DMS 273 treated with DMSO at 0.1 percent for 48 hours (cell line): ENCODE measurements around the gene ADI1.

Experiments used
- DNase-seq: peaks from one replicate; lab custom pipeline; 2025; lab: John Stamatoyannopoulos, UW

ADI1 gene

GRCh38 chr2:3519255-3520205 lies at the start of gene ADI1:
Gene ADI1 (minus strand): TSS chr2:3519531. CDS start chr2:3519487, 44 bp downstream.
- peak; percentile 36 for DNase-seq

GRCh38 chr2:3566806-3567205 lies 47.5 kb upstream of the ADI1 start:
- no peak for DNase-seq

- no peak for DNase-seq
These were observed 45.8 kb upstream of the ADI1 start for GRCh38 chr2:3565117-3565516.

GRCh38 chr2:3563521-3563976 lies 44.2 kb upstream of the ADI1 start:
- DNase-seq: no peak

GRCh38 chr2:3558205-3559014 lies 39.1 kb upstream of the ADI1 start, which contains the start of gene RNASEH1:
Gene RNASEH1 (minus strand): TSS chr2:3558333. CDS start chr2:3558260, 73 bp downstream.
- peak; percentile 97 for DNase-seq

- no peak for DNase-seq
These were observed 38.4 kb upstream of the ADI1 start for GRCh38 chr2:3557639-3558204.

GRCh38 chr2:3553946-3554345 lies 34.6 kb upstream of the ADI1 start:
- DNase-seq: no peak

GRCh38 chr2:3547915-3548314 lies 28.6 kb upstream of the ADI1 start:
- DNase-seq: no peak

GRCh38 chr2:3545788-3546478 lies 26.6 kb upstream of the ADI1 start:
- DNase-seq: no peak

GRCh38 chr2:3543023-3543683 lies 23.8 kb upstream of the ADI1 start:
- no peak for DNase-seq

- no peak for DNase-seq
These were observed 22.8 kb upstream of the ADI1 start for GRCh38 chr2:3542107-3542506.

GRCh38 chr2:3539836-3540235 lies 20.5 kb upstream of the ADI1 start:
- DNase-seq: no peak

GRCh38 chr2:3536682-3537632 lies 17.6 kb upstream of the ADI1 start:
- DNase-seq: no peak

GRCh38 chr2:3535794-3536681 lies 16.7 kb upstream of the ADI1 start:
- DNase-seq: no peak

- no peak for DNase-seq
These were observed 16.1 kb upstream of the ADI1 start for GRCh38 chr2:3535467-3535793.

- DNase-seq: no peak
These were observed 15.0 kb upstream of the ADI1 start for GRCh38 chr2:3534251-3534814.

- DNase-seq: no peak
These were observed 14.5 kb upstream of the ADI1 start for GRCh38 chr2:3533836-3534235.

- no peak for DNase-seq
These were observed 13.6 kb upstream of the ADI1 start for GRCh38 chr2:3532941-3533340.
